Mesendoderm (in vitro differentiated cells): ENCODE data around the gene VPS29.
"Not testable (repeated sequence)": the region's sequence is repeated elsewhere in the genome, so short reads cannot be mapped to it uniquely, and the experiment has no call there.

ENCODE experiments used
- DNase-seq: peaks from one replicate; pipeline ENCODE4 v3.0.0; 2013
- H2AK5ac ChIP-seq: 2 replicates; pipeline ENCODE4 v1.6.1; 2013; ENCODE audit warnings: low read length, inconsistent platforms
- H2BK120ac ChIP-seq: 2 replicates; pipeline ENCODE4 v1.6.1; 2013; ENCODE audit warnings: low read depth, mild to moderate bottlenecking, low read length, moderate library complexity, mixed read lengths
- H2BK15ac ChIP-seq: replicated peaks from 2 replicates; pipeline ENCODE4 v1.6.1; 2013; ENCODE audit warnings: low read depth, mild to moderate bottlenecking, moderate library complexity
- H2BK5ac ChIP-seq: 2 replicates; pipeline ENCODE4 v1.6.1; 2013; ENCODE audit warnings: low read length, inconsistent platforms
- H3K18ac ChIP-seq: 2 replicates; pipeline ENCODE4 v1.6.1; 2013; ENCODE audit warnings: mild to moderate bottlenecking, low read length, mixed read lengths
- H3K23ac ChIP-seq: one replicate; pipeline ENCODE4 v1.6.1; 2013; ENCODE audit warnings: low read length
- H3K27ac ChIP-seq: 2 replicates; pipeline ENCODE4 v1.5.1; 2013; ENCODE audit warnings: low read depth, mild to moderate bottlenecking, inconsistent platforms, low read length, moderate library complexity
- H3K27me3 ChIP-seq: 2 replicates; pipeline ENCODE4 v1.6.1; 2013; ENCODE audit warnings: low read length, control low read depth, mild to moderate bottlenecking, inconsistent platforms; ENCODE audit not compliant: insufficient read depth, poor library complexity
- H3K36me3 ChIP-seq: 2 replicates; pipeline ENCODE4 v1.6.1; 2013; ENCODE audit warnings: low read length, inconsistent platforms; ENCODE audit not compliant: control insufficient read depth, insufficient read depth
- H3K4ac ChIP-seq: one replicate; pipeline ENCODE4 v1.6.1; 2013; ENCODE audit warnings: low read depth, mild to moderate bottlenecking, low read length, moderate library complexity
- H3K4me1 ChIP-seq: 2 replicates; pipeline ENCODE4 v1.6.1; 2013; ENCODE audit warnings: low read depth, low read length, inconsistent platforms; ENCODE audit not compliant: control insufficient read depth
- H3K4me2 ChIP-seq: 2 replicates; pipeline ENCODE4 v1.6.1; 2013; ENCODE audit warnings: low read length
- H3K4me3 ChIP-seq: 2 replicates; pipeline ENCODE4 v1.5.1; 2013; ENCODE audit warnings: mild to moderate bottlenecking, low read length
- H3K56ac ChIP-seq: one replicate; pipeline ENCODE4 v1.6.1; 2013; ENCODE audit warnings: low read length
- H3K79me1 ChIP-seq: 2 replicates; pipeline ENCODE4 v1.6.1; 2013; ENCODE audit warnings: low read length, inconsistent platforms
- H3K79me2 ChIP-seq: 2 replicates; pipeline ENCODE4 v1.6.1; 2013; ENCODE audit warnings: mild to moderate bottlenecking, low read length; ENCODE audit not compliant: control insufficient read depth, insufficient read depth
- H3K9ac ChIP-seq: 2 replicates; pipeline ENCODE4 v1.6.1; 2013; ENCODE audit warnings: low read length, inconsistent platforms
- H4K5ac ChIP-seq: one replicate; pipeline ENCODE4 v1.6.1; 2013; ENCODE audit warnings: low read length
- H4K8ac ChIP-seq: one replicate; pipeline ENCODE4 v1.6.1; 2013; ENCODE audit warnings: low read depth, mild to moderate bottlenecking, control low read depth, low read length, moderate library complexity
- WGBS: extraction: QIAGEN DNeasy Blood & Tissue Kit; methylation state at CpG from one replicate; pipeline ENCODE4 v1.1.7; 2013; ENCODE audit warnings: low lambda C conversion rate, missing lambda C conversion rate; ENCODE audit not compliant: insufficient coverage; ENCODE audit errors: extremely low coverage; 5-methylcytosine and 5-hydroxymethylcytosine counted together

The VPS29 gene

GRCh38 chr12:110546339-110546738 lies 44.4 kb upstream of the VPS29 start:
- no CpG with 5 or more reads among the region's 3 CpGs for WGBS
- H3K4me3 ChIP-seq: no peak overlapping the region
- peaks cover 1% of the 10 kb centered on the region for H3K79me1 ChIP-seq
- H3K27ac ChIP-seq: no peak overlapping the region
- DNase-seq: no peak
- no peak overlapping the region for H3K18ac ChIP-seq
- H3K4me1 ChIP-seq: no peaks in the 10 kb centered on the region
- no peak overlapping the region for H3K4ac ChIP-seq
- H2AK5ac ChIP-seq: no peak overlapping the region
- H3K4me2 ChIP-seq: no peak overlapping the region
- no peak overlapping the region for H2BK5ac ChIP-seq
- H2BK120ac ChIP-seq: no peak overlapping the region
- no peak overlapping the region for H3K9ac ChIP-seq
- no peak overlapping the region for H4K8ac ChIP-seq
- H3K36me3 ChIP-seq: no peaks in the 10 kb centered on the region
- no peak overlapping the region for H4K5ac ChIP-seq
- no peak overlapping the region for H3K56ac ChIP-seq
- H2BK15ac ChIP-seq: no peak overlapping the region
- no peaks in the 10 kb centered on the region for H3K79me2 ChIP-seq
- H3K27me3 ChIP-seq: no peaks in the 10 kb centered on the region
- H3K23ac ChIP-seq: no peak overlapping the region

DNA sequence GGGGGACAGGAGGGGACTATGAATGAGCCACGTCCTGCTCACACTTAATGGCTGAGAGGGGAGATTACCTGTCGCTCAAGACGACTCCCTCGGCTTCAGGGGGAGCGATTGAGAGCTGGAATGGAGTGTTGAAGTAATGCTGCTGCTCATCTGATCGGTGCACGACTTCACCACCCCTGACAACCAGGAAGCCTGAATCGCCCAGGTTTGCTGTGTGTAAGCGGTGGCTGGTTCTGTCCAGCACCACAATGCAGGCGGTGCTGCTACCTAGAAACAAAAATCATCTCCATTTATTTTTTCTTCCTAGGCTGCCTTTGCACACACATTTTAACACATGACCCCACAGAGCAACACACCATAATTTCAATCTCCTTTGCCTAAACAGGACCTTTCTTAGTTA lies 43.9 kb upstream of the VPS29 start:
- no peak overlapping the region for H3K27ac ChIP-seq
- no peak overlapping the region for H3K18ac ChIP-seq
- no peak overlapping the region for H4K8ac ChIP-seq
- H3K56ac ChIP-seq: no peak overlapping the region
- H3K27me3 ChIP-seq: no peaks in the 10 kb centered on the region
- no peak overlapping the region for H4K5ac ChIP-seq
- no peak overlapping the region for H3K4ac ChIP-seq
- H3K79me1 ChIP-seq: peaks cover 1% of the 10 kb centered on the region
- no peaks in the 10 kb centered on the region for H3K79me2 ChIP-seq
- no CpG with 5 or more reads among the region's 10 CpGs for WGBS
- H3K36me3 ChIP-seq: no peaks in the 10 kb centered on the region
- no peak overlapping the region for H2BK5ac ChIP-seq
- H3K23ac ChIP-seq: peak overlapping the region; percentile 4
- H3K4me2 ChIP-seq: no peak overlapping the region
- H2BK120ac ChIP-seq: no peak overlapping the region
- no peaks in the 10 kb centered on the region for H3K4me1 ChIP-seq
- no peak overlapping the region for H2AK5ac ChIP-seq
- no peak overlapping the region for H2BK15ac ChIP-seq
- H3K9ac ChIP-seq: no peak overlapping the region
- no peak overlapping the region for H3K4me3 ChIP-seq
- no peak for DNase-seq

- H3K4me1 ChIP-seq, H3K4ac ChIP-seq, H3K9ac ChIP-seq, H2BK120ac ChIP-seq, H2BK15ac ChIP-seq, H3K79me1 ChIP-seq, H3K79me2 ChIP-seq, H3K4me2 ChIP-seq, DNase-seq, H3K27ac ChIP-seq, H3K18ac ChIP-seq, H3K27me3 ChIP-seq, H3K56ac ChIP-seq, H4K5ac ChIP-seq, H3K36me3 ChIP-seq, H4K8ac ChIP-seq, H3K23ac ChIP-seq, H3K4me3 ChIP-seq, H2AK5ac ChIP-seq, H2BK5ac ChIP-seq: not testable (repeated sequence)
- WGBS: no CpG with 5 or more reads among the region's 4 CpGs
Measured at GRCh38 chr12:110545259-110545658, 43.3 kb upstream of the VPS29 start.

DNA sequence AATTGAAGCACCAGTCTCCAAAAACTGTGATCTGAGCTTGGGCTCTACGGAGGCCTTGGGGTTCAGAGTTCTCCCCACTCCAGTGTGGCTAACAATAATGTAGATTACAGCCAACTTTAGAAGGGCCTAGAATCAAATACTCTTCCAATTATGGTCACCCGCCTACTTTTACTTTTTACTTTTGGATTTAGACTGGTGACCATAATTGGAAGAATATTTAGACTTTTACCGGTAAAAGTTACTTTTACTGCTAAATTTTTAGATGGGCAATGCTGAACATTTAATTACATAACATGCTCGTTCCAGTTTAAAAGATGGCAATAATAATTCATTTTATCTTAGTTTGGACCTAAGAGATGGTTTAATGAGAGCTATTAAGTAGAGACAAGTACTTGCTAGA lies 42.1 kb upstream of the VPS29 start:
- no peak overlapping the region for H2BK120ac ChIP-seq

GRCh38 chr12:110543252-110543959 lies 41.5 kb upstream of the VPS29 start:
- H2BK15ac ChIP-seq: no peak overlapping the region
- no peak overlapping the region for H3K4ac ChIP-seq
- no peak overlapping the region for H2BK5ac ChIP-seq
- no peak overlapping the region for H2BK120ac ChIP-seq
- H4K8ac ChIP-seq: no peak overlapping the region
- H3K27ac ChIP-seq: no peak overlapping the region
- no peak overlapping the region for H2AK5ac ChIP-seq
- H3K27me3 ChIP-seq: no peaks in the 10 kb centered on the region
- H3K79me1 ChIP-seq: peaks cover 1% of the 10 kb centered on the region
- no peak overlapping the region for H3K9ac ChIP-seq
- no peak overlapping the region for H3K56ac ChIP-seq
- no peaks in the 10 kb centered on the region for H3K36me3 ChIP-seq
- no peak overlapping the region for H3K23ac ChIP-seq
- DNase-seq: no peak
- WGBS: no CpG with 5 or more reads among the region's 7 CpGs
- H3K4me1 ChIP-seq: no peaks in the 10 kb centered on the region
- H3K4me3 ChIP-seq: no peak overlapping the region
- no peak overlapping the region for H4K5ac ChIP-seq
- H3K4me2 ChIP-seq: no peak overlapping the region
- no peak overlapping the region for H3K18ac ChIP-seq
- H3K79me2 ChIP-seq: no peaks in the 10 kb centered on the region

More for the DNA sequence above, 42.1 kb upstream of the VPS29 start:
- Histone ChIP-seq H3K79me2 (no peaks in the 10 kb centered on the region), H2BK5ac (no peak overlapping the region), H3K9ac (no peak overlapping the region), H3K79me1 (peaks cover 1% of the 10 kb centered on the region), H3K18ac (no peak overlapping the region), H3K36me3 (no peaks in the 10 kb centered on the region), H4K8ac (no peak overlapping the region), H3K27me3 (no peaks in the 10 kb centered on the region), H2BK15ac (no peak overlapping the region), H3K4me3 (no peak overlapping the region), H3K4me2 (no peak overlapping the region), H2AK5ac (no peak overlapping the region), H4K5ac (no peak overlapping the region), H3K4me1 (no peaks in the 10 kb centered on the region), H3K4ac (no peak overlapping the region), H3K56ac (no peak overlapping the region), H3K27ac (no peak overlapping the region), H3K23ac (no peak overlapping the region)
- DNase-seq: no peak
- WGBS: no CpG with 5 or more reads among the region's 4 CpGs

- H3K4me1 ChIP-seq: no peaks in the 10 kb centered on the region
- no peak overlapping the region for H4K5ac ChIP-seq
- no peak overlapping the region for H2BK120ac ChIP-seq
- H2BK15ac ChIP-seq: no peak overlapping the region
- H4K8ac ChIP-seq: no peak overlapping the region
- H3K9ac ChIP-seq: no peak overlapping the region
- no peak overlapping the region for H3K4me3 ChIP-seq
- no peaks in the 10 kb centered on the region for H3K27me3 ChIP-seq
- H3K4ac ChIP-seq: no peak overlapping the region
- DNase-seq: no peak
- H3K79me1 ChIP-seq: no peaks in the 10 kb centered on the region
- peaks cover 4% of the 10 kb centered on the region for H3K36me3 ChIP-seq
- no peak overlapping the region for H3K27ac ChIP-seq
- no peak overlapping the region for H3K4me2 ChIP-seq
- H3K23ac ChIP-seq: no peak overlapping the region
- no peak overlapping the region for H2AK5ac ChIP-seq
- no peak overlapping the region for H2BK5ac ChIP-seq
- WGBS: no CpG with 5 or more reads among the region's 8 CpGs
- no peak overlapping the region for H3K18ac ChIP-seq
- no peak overlapping the region for H3K56ac ChIP-seq
- H3K79me2 ChIP-seq: no peaks in the 10 kb centered on the region
Measured at GRCh38 chr12:110540048-110540447, 38.1 kb upstream of the VPS29 start.
